ENCODE results near the gene CFB.

Gene CFB

DNA sequence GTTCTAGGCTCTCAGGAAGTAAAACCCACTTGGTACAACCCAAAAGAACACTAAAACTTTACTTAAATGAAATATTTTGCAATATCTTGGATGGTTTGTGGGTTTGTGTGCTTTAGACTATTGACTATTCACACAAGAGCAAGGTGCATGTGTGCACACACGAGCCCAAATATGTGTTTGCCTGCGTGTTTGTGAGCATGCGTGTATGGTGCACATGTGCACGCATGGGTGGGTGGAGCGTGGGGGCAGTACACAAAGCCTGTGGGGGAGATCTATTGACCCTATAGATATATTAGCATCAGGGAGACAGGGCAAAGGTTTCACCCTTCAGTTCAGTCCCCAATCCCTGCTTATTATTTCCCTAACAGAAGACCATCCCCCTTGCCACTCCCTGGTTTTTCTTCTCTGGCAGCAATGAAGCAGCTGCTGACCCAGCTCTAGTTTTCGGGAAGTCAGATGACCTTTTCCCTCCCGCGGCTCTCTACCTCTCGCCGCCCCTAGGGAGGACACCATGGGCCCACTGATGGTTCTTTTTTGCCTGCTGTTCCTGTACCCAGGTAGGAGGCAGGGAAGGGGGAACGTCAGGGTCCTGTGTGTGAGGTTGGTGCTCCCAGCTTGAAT lies 18.5 kb upstream of the CFB start, which contains the start of gene C2:
Gene C2 (plus strand): TSS at position 476 of the 621 bp plus-strand sequence. CDS start 36 bp downstream, at position 512.
- Histone ChIP-seq H3K4me1 (ENCODE audit: control insufficient read depth, insufficient read depth, low read length) (no peaks in the 10 kb centered on the region), H3K4me3 (ENCODE audit: low read depth, low read length) (no peak within 1 kb of the TSS), H3K36me3 (ENCODE audit: control insufficient read depth in 2 of 2, insufficient read depth in 1 of 2, low read length in 2 of 2) (no peaks in the 10 kb centered on the region), H3K27ac (ENCODE audit: extremely low read depth, low read depth, low read length) (no peak within 1 kb of the TSS), H3K9me3 (ENCODE audit: control insufficient read depth, insufficient read depth, low read depth, low read length) (no peaks in the 10 kb centered on the region)
- ChIA-PET POLR2A (no interaction called here), CTCF (interaction anchor here (0.9 kb wide), 1 partner anchor 12 kb away, joined by 3 read pairs; no protein-coding TSS in a partner anchor)
- TF ChIP-seq ZNF341 (tag by site-specific recombination; IDR thresholded peaks at IDR 0.05; ENCODE audit: low read depth) (no peak), ZNF626 (tag by site-specific recombination; IDR thresholded peaks at IDR 0.05) (no peak), ZNF354C (tag by site-specific recombination; IDR thresholded peaks at IDR 0.05; ENCODE audit: borderline replicate concordance, low read depth) (no peak), ZNF248 (tag by site-specific recombination; IDR thresholded peaks at IDR 0.05) (no peak), ZNF677 (tag by site-specific recombination; IDR thresholded peaks at IDR 0.05) (no peak), ZNF658 (tag by site-specific recombination; IDR thresholded peaks at IDR 0.05) (no peak), ZNF777 (tag by site-specific recombination; IDR thresholded peaks at IDR 0.05; ENCODE audit: borderline replicate concordance) (no peak), REPIN1 (tag by site-specific recombination; IDR thresholded peaks at IDR 0.05; ENCODE audit: low read depth) (no peak)
- TF ChIP-seq, protein P1, sequence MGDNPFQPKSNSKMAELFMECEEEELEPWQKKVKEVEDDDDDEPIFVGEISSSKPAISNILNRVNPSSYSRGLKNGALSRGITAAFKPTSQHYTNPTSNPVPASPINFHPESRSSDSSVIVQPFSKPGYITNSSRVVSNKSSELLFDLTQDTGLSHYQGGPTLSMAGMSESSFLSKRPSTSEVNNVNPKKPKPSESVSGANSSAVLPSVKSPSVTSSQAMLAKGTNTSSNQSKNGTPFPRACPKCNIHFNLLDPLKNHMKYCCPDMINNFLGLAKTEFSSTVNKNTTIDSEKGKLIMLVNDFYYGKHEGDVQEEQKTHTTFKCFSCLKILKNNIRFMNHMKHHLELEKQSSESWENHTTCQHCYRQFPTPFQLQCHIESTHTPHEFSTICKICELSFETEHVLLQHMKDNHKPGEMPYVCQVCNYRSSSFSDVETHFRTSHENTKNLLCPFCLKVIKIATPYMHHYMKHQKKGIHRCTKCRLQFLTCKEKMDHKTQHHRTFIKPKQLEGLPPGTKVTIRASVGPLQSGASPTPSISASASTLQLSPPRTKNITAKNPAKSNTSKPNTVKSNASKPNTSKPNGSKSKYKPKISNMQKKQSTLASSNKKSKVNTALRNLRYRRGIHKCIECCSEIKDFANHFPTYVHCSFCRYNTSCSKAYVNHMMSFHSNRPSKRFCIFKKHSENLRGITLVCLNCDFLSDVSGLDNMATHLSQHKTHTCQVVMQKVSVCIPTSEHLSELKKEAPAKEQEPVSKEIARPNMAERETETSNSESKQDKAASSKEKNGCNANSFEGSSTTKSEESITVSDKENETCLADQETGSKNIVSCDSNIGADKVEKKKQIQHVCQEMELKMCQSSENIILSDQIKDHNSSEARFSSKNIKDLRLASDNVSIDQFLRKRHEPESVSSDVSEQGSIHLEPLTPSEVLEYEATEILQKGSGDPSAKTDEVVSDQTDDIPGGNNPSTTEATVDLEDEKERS (tag by site-specific recombination; IDR thresholded peaks at IDR 0.05) = no peak
- TF ChIP-seq, protein P2, sequence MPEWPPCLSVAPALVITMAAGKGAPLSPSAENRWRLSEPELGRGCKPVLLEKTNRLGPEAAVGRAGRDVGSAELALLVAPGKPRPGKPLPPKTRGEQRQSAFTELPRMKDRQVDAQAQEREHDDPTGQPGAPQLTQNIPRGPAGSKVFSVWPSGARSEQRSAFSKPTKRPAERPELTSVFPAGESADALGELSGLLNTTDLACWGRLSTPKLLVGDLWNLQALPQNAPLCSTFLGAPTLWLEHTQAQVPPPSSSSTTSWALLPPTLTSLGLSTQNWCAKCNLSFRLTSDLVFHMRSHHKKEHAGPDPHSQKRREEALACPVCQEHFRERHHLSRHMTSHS (tag by site-specific recombination; IDR thresholded peaks at IDR 0.05) = no peak
- TF ChIP-seq, protein P3, sequence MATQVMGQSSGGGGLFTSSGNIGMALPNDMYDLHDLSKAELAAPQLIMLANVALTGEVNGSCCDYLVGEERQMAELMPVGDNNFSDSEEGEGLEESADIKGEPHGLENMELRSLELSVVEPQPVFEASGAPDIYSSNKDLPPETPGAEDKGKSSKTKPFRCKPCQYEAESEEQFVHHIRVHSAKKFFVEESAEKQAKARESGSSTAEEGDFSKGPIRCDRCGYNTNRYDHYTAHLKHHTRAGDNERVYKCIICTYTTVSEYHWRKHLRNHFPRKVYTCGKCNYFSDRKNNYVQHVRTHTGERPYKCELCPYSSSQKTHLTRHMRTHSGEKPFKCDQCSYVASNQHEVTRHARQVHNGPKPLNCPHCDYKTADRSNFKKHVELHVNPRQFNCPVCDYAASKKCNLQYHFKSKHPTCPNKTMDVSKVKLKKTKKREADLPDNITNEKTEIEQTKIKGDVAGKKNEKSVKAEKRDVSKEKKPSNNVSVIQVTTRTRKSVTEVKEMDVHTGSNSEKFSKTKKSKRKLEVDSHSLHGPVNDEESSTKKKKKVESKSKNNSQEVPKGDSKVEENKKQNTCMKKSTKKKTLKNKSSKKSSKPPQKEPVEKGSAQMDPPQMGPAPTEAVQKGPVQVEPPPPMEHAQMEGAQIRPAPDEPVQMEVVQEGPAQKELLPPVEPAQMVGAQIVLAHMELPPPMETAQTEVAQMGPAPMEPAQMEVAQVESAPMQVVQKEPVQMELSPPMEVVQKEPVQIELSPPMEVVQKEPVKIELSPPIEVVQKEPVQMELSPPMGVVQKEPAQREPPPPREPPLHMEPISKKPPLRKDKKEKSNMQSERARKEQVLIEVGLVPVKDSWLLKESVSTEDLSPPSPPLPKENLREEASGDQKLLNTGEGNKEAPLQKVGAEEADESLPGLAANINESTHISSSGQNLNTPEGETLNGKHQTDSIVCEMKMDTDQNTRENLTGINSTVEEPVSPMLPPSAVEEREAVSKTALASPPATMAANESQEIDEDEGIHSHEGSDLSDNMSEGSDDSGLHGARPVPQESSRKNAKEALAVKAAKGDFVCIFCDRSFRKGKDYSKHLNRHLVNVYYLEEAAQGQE (tag by site-specific recombination; IDR thresholded peaks at IDR 0.05) = no peak

DNA sequence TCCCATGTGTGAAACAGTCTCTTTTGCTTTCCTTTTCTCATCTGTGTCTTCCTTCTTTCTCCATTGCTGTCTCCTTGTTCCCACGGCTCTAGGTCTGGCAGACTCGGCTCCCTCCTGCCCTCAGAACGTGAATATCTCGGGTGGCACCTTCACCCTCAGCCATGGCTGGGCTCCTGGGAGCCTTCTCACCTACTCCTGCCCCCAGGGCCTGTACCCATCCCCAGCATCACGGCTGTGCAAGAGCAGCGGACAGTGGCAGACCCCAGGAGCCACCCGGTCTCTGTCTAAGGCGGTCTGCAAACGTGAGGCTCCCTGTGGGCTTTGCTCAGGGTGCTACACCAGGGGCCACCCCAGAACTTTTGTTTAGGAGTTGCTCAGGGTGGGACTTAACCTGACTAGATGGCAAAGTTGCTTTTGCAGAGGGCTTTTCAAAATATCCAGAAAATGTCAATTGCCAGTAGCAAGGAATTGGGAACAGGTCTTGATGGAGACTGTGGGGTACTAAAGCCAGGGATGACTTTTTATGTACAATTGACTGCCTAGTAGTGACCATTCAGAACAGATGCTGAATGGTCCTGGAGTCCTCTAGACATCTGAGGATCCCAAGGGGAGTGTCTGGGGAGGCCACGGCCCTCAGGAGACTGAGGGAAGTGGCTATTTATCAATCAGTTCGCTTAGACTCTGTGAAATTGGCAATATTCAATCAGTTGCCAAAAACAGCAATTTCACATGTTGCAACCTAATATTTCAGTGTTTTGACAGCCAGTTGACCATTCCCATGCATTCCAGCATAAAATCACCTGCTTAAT lies 17.8 kb upstream of the CFB start:
- H3K9me3 ChIP-seq (ENCODE audit: control insufficient read depth, insufficient read depth, low read depth, low read length) = no peaks in the 10 kb centered on the region
- H3K36me3 ChIP-seq (ENCODE audit: control insufficient read depth in 2 of 2, insufficient read depth in 1 of 2, low read length in 2 of 2) = no peaks in the 10 kb centered on the region
- no peak overlapping the region for H3K27ac ChIP-seq (ENCODE audit: extremely low read depth, low read depth, low read length)
- no peaks in the 10 kb centered on the region for H3K4me1 ChIP-seq (ENCODE audit: control insufficient read depth, insufficient read depth, low read length)
- TF ChIP-seq, protein P4, sequence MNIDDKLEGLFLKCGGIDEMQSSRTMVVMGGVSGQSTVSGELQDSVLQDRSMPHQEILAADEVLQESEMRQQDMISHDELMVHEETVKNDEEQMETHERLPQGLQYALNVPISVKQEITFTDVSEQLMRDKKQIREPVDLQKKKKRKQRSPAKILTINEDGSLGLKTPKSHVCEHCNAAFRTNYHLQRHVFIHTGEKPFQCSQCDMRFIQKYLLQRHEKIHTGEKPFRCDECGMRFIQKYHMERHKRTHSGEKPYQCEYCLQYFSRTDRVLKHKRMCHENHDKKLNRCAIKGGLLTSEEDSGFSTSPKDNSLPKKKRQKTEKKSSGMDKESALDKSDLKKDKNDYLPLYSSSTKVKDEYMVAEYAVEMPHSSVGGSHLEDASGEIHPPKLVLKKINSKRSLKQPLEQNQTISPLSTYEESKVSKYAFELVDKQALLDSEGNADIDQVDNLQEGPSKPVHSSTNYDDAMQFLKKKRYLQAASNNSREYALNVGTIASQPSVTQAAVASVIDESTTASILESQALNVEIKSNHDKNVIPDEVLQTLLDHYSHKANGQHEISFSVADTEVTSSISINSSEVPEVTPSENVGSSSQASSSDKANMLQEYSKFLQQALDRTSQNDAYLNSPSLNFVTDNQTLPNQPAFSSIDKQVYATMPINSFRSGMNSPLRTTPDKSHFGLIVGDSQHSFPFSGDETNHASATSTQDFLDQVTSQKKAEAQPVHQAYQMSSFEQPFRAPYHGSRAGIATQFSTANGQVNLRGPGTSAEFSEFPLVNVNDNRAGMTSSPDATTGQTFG (tag by site-specific recombination; IDR thresholded peaks at IDR 0.05; ENCODE audit: borderline replicate concordance) = no peak
- TF ChIP-seq ZNF785 (tag by site-specific recombination; IDR thresholded peaks at IDR 0.05) (no peak), REPIN1 (tag by site-specific recombination; IDR thresholded peaks at IDR 0.05; ENCODE audit: low read depth) (no peak)
- ChIA-PET POLR2A (no interaction called here), CTCF (interaction anchor here (0.9 to 3.4 kb wide), 3 partner anchors 13 to 24 kb away, joined by 3 to 17 read pairs (median 3); no protein-coding TSS in a partner anchor)
- no peak overlapping the region for H3K4me3 ChIP-seq (ENCODE audit: low read depth, low read length)

Measured in HEK293 (cell line).